HEK293 (cell line): ENCODE results near the gene PGS1.

Experiments
- CTCF ChIP-seq: fragments of 450-650 bp; formaldehyde crosslinking; IDR thresholded peaks from 2 replicates; pipeline ENCODE4 v1.5.1; 2016; ENCODE audit warnings: missing biosample characterization, missing genetic modification characterization
- GLI2 ChIP-seq: fragments of 450-650 bp; formaldehyde crosslinking; IDR thresholded peaks from 2 replicates; pipeline ENCODE4; 2017; ENCODE audit warnings: missing biosample characterization, missing genetic modification characterization, low read depth, borderline replicate concordance
- HOXA7 ChIP-seq: sonication (generic); formaldehyde crosslinking; IDR thresholded peaks from 2 replicates; pipeline ENCODE4 v1.8.1; 2022; ENCODE audit warnings: missing genetic modification reagents, borderline replicate concordance
- IKZF3 ChIP-seq: fragments of 450-650 bp; IDR thresholded peaks from 2 replicates; pipeline ENCODE4 v1.5.0; 2018; ENCODE audit warnings: missing biosample characterization, mild to moderate bottlenecking, missing genetic modification characterization, moderate library complexity
- TSHZ1 ChIP-seq: fragments of 450-650 bp; formaldehyde crosslinking; IDR thresholded peaks from 2 replicates; pipeline ENCODE4 v1.5.1; 2016; ENCODE audit warnings: missing biosample characterization, missing genetic modification characterization, borderline replicate concordance
- ZBTB17 ChIP-seq: fragments of 450-650 bp; formaldehyde crosslinking; IDR thresholded peaks from 2 replicates; pipeline ENCODE4 v1.5.1; 2016; ENCODE audit warnings: missing biosample characterization, missing genetic modification characterization
- ZBTB20 ChIP-seq: fragments of 450-650 bp; formaldehyde crosslinking; IDR thresholded peaks from 2 replicates; pipeline ENCODE4 v1.5.1; 2016; ENCODE audit warnings: missing biosample characterization, missing genetic modification characterization
- ZBTB21 ChIP-seq: fragments of 450-650 bp; formaldehyde crosslinking; IDR thresholded peaks from 2 replicates; pipeline ENCODE4 v1.5.1; 2017; ENCODE audit warnings: missing biosample characterization, missing genetic modification characterization
- ZNF2 ChIP-seq: fragments of 450-650 bp; formaldehyde crosslinking; IDR thresholded peaks from 2 replicates; pipeline ENCODE4 v1.5.1; 2016; ENCODE audit warnings: missing biosample characterization, missing genetic modification characterization
- ZNF324 ChIP-seq: fragments of 450-650 bp; formaldehyde crosslinking; IDR thresholded peaks from 2 replicates; pipeline ENCODE4 v1.5.1; 2016; ENCODE audit warnings: missing biosample characterization, missing genetic modification characterization
- ZNF549 ChIP-seq: fragments of 450-650 bp; IDR thresholded peaks from 2 replicates; pipeline ENCODE4 v1.5.1; 2018; ENCODE audit warnings: missing biosample characterization, missing genetic modification characterization, mild to moderate bottlenecking, inconsistent platforms, moderate library complexity
- ZNF660 ChIP-seq: fragments of 450-650 bp; IDR thresholded peaks from 2 replicates; pipeline ENCODE4 v1.5.1; 2018; ENCODE audit warnings: missing biosample characterization, mild to moderate bottlenecking, missing genetic modification characterization
- ZNF707 ChIP-seq: fragments of 450-650 bp; formaldehyde crosslinking; IDR thresholded peaks from 2 replicates; pipeline ENCODE4 v1.5.1; 2016; ENCODE audit warnings: missing biosample characterization, missing genetic modification characterization
- ZNF837 ChIP-seq: fragments of 450-650 bp; formaldehyde crosslinking; IDR thresholded peaks from 2 replicates; pipeline ENCODE4 v1.5.1; 2016; ENCODE audit warnings: missing biosample characterization, missing genetic modification characterization

- TF ChIP-seq TSHZ1 (no peak), ZNF324 (no peak), GLI2 (tag by site-specific recombination) (no peak), CTCF (tag by site-specific recombination) (no peak), ZNF837 (tag by site-specific recombination) (no peak), ZNF660 (no peak), ZBTB20 (tag by site-specific recombination) (no peak), ZNF707 (tag by site-specific recombination) (no peak), IKZF3 (tag by site-specific recombination) (no peak), HOXA7 (CRISPR knock-in tag) (no peak), ZNF2 (tag by site-specific recombination) (no peak), ZBTB21 (tag by site-specific recombination) (no peak), ZBTB17 (tag by site-specific recombination) (no peak), ZNF549 (tag by site-specific recombination) (no peak)
Measured at GRCh38 chr17:78471635-78472034, 93.2 kb downstream of the PGS1 start.
